ENCODE data around the gene CHL1. TPM values are rescaled to one million over a fixed set of nuclear protein-coding genes. Genes with fewer than 3 reads are reported as not detected.
A peak's percentile ranks its signal among the peaks of the same experiment; 100 is the strongest.

Gene CHL1
- total RNA-seq, 1 experiment from 2014 or later = not detected

DNA sequence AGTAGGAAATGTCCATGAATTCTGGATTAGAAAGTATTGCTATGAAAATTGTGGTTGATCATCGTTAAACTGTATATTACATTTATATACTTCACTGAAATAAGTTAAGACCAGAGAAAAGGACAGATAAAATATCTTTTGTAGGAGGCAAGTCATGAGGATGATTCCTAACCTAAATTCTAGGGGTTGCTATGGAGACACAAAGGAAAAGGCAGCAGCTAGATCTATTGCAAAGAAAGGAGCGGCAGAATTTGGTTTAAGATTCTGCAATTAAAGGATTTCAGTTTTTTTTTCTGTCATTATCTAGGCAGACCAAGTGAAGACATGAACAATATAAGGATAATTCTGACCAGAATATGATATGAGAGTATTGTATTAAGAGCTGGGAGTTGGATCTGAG, 136.1 kb downstream of the CHL1 start:
- Histone ChIP-seq H3K27ac (ENCODE audit: low read depth, low read length, poor library complexity, severe bottlenecking) (no peak overlapping the region), H3K27me3 (replicated peaks; ENCODE audit: insufficient read depth, low read depth, low read length, poor library complexity) (no peaks in the 10 kb centered on the region), H3K36me3 (ENCODE audit: insufficient read depth, low read length, poor library complexity, severe bottlenecking) (no peaks in the 10 kb centered on the region), H3K4me3 (ENCODE audit: low read depth, low read length, poor library complexity, severe bottlenecking) (no peak overlapping the region), H3K9me3 (ENCODE audit: low read depth, low read length, poor library complexity, severe bottlenecking) (no peaks in the 10 kb centered on the region), H3K4me1 (ENCODE audit: insufficient read depth, low read length, poor library complexity, severe bottlenecking) (no peaks in the 10 kb centered on the region)
- BruUV-seq (replicated peaks) = no TSS peak
- no peak for TF ChIP-seq EZH2 (IDR thresholded peaks at IDR 0.05; ENCODE audit: borderline replicate concordance, low read depth, low read length, poor library complexity, severe bottlenecking)
- TF ChIP-seq, protein P1, sequence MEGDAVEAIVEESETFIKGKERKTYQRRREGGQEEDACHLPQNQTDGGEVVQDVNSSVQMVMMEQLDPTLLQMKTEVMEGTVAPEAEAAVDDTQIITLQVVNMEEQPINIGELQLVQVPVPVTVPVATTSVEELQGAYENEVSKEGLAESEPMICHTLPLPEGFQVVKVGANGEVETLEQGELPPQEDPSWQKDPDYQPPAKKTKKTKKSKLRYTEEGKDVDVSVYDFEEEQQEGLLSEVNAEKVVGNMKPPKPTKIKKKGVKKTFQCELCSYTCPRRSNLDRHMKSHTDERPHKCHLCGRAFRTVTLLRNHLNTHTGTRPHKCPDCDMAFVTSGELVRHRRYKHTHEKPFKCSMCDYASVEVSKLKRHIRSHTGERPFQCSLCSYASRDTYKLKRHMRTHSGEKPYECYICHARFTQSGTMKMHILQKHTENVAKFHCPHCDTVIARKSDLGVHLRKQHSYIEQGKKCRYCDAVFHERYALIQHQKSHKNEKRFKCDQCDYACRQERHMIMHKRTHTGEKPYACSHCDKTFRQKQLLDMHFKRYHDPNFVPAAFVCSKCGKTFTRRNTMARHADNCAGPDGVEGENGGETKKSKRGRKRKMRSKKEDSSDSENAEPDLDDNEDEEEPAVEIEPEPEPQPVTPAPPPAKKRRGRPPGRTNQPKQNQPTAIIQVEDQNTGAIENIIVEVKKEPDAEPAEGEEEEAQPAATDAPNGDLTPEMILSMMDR (conservative IDR thresholded peaks at IDR 0.05; ENCODE audit: low read depth, low read length) = no peak
- intact Hi-C loops (cut with micrococcal nuclease; ENCODE audit: unreplicated experiment) = no loop called here
- DNase-seq (ENCODE audit: low spot score) = no peak
- ChIA-PET POLR2A (ENCODE audit: low non-redundant PET) (no interaction called here), CTCF (no interaction called here)

DNA sequence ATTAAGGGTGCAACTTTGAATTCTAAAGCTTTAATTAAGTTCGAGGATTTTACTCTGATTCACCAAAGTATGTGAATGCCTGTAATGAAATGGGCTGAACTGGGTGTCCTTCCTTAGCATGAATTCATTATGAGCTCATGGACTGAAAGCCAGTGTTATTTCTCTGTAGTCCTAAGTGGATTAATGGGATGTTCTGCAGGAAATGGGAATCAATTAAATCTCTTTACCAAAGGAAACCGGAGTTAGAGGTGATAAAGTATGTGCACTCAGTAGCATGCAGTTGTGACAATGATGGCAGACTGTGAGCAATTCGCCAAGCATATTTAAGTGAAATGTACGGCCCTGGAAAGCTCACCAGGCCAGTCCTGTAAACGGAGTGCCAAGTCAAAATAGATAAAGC, 138.7 kb downstream of the CHL1 start:
- BruUV-seq (replicated peaks) = no TSS peak
- H3K4me3 ChIP-seq (ENCODE audit: low read depth, low read length, poor library complexity, severe bottlenecking) = no peak overlapping the region
- H3K27ac ChIP-seq (ENCODE audit: low read depth, low read length, poor library complexity, severe bottlenecking) = no peak overlapping the region
- peak; percentile 78 for DNase-seq (ENCODE audit: low spot score)
- intact Hi-C loops (cut with micrococcal nuclease; ENCODE audit: unreplicated experiment) = no loop called here
- CTCF ChIA-PET = no interaction called here
- no peaks in the 10 kb centered on the region for H3K9me3 ChIP-seq (ENCODE audit: low read depth, low read length, poor library complexity, severe bottlenecking)
- POLR2A ChIA-PET (ENCODE audit: low non-redundant PET) = no interaction called here
- no peaks in the 10 kb centered on the region for H3K4me1 ChIP-seq (ENCODE audit: insufficient read depth, low read length, poor library complexity, severe bottlenecking)
- no peaks in the 10 kb centered on the region for H3K27me3 ChIP-seq (replicated peaks; ENCODE audit: insufficient read depth, low read depth, low read length, poor library complexity)
- H3K36me3 ChIP-seq (ENCODE audit: insufficient read depth, low read length, poor library complexity, severe bottlenecking) = no peaks in the 10 kb centered on the region
- TF ChIP-seq EZH2 (IDR thresholded peaks at IDR 0.05; ENCODE audit: borderline replicate concordance, low read depth, low read length, poor library complexity, severe bottlenecking) = no peak
- TF ChIP-seq, protein P1 (conservative IDR thresholded peaks at IDR 0.05; ENCODE audit: low read depth, low read length) = no peak

DNA sequence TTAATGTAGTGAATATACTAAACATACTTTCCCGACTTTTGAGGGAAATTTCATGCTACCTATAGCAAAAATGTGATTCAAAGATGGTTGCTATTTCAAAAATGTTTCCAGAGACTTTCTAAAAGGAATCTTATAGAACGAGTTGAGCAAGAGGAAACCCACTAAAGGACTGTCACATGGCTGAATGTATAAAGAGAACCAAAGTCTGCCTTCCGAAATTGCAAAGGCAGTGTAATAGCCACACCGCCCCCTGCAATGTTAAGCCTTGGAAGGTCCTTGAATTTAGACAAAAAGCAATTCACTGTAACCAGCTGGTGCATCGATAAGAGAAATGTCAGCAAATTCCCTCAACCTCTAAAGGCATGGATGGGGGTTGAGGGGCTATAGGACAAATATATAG, 142.8 kb downstream of the CHL1 start:
- no TSS peak for BruUV-seq (replicated peaks)
- intact Hi-C loops (cut with micrococcal nuclease; ENCODE audit: unreplicated experiment) = no loop called here
- TF ChIP-seq EZH2 (IDR thresholded peaks at IDR 0.05; ENCODE audit: borderline replicate concordance, low read depth, low read length, poor library complexity, severe bottlenecking) = no peak
- TF ChIP-seq, protein P1 (conservative IDR thresholded peaks at IDR 0.05; ENCODE audit: low read depth, low read length) = no peak
- no peak for DNase-seq (ENCODE audit: low spot score)
- no peak overlapping the region for H3K4me3 ChIP-seq (ENCODE audit: low read depth, low read length, poor library complexity, severe bottlenecking)
- H3K4me1 ChIP-seq (ENCODE audit: insufficient read depth, low read length, poor library complexity, severe bottlenecking) = no peaks in the 10 kb centered on the region
- no peak overlapping the region for H3K27ac ChIP-seq (ENCODE audit: low read depth, low read length, poor library complexity, severe bottlenecking)
- H3K36me3 ChIP-seq (ENCODE audit: insufficient read depth, low read length, poor library complexity, severe bottlenecking) = no peaks in the 10 kb centered on the region
- ChIA-PET CTCF (no interaction called here), POLR2A (ENCODE audit: low non-redundant PET) (no interaction called here)
- H3K27me3 ChIP-seq (replicated peaks; ENCODE audit: insufficient read depth, low read depth, low read length, poor library complexity) = peaks cover 3% of the 10 kb centered on the region
- no peaks in the 10 kb centered on the region for H3K9me3 ChIP-seq (ENCODE audit: low read depth, low read length, poor library complexity, severe bottlenecking)
